Thymus (tissue), 11 donors: Measurements from ENCODE around the gene CCDC28A. TPM values are rescaled to one million over a fixed set of nuclear protein-coding genes. Genes with fewer than 3 reads are reported as not detected.
A peak's percentile ranks its signal among the peaks of the same experiment; 100 is the strongest.

ENCODE experiments used
- DNase-seq, 9 donors: peaks; one replicate each; pipeline ENCODE4 v3.0.0-alpha.2; 2013; ENCODE audit warnings: low spot score in 9 of 9, low read depth in 6 of 9, missing footprints in 1 of 9
- H3K27ac ChIP-seq, 2 donors: one replicate each; pipeline ENCODE4 v1.5.1; 2013; ENCODE audit warnings: control low read depth in 1 of 2, low read depth in 1 of 2, low read length in 1 of 2, mild to moderate bottlenecking in 1 of 2, moderate library complexity in 1 of 2
- H3K27me3 ChIP-seq, 2 donors: one replicate each; pipeline ENCODE4 v1.5.1; 2013; ENCODE audit warnings: low read length in 1 of 2; ENCODE audit not compliant: control insufficient read depth in 2 of 2, insufficient read depth in 1 of 2
- H3K36me3 ChIP-seq, 2 donors: one replicate each; pipeline ENCODE4 v1.5.1; 2013; ENCODE audit warnings: low read length in 1 of 2, mild to moderate bottlenecking in 1 of 2, moderate library complexity in 1 of 2; ENCODE audit not compliant: control insufficient read depth in 2 of 2, insufficient read depth in 2 of 2
- H3K4me1 ChIP-seq, 2 donors: one replicate each; pipeline ENCODE4 v1.5.1; 2013; ENCODE audit warnings: low read length in 2 of 2; ENCODE audit not compliant: control insufficient read depth in 2 of 2, insufficient read depth in 2 of 2
- H3K4me3 ChIP-seq, 2 donors: one replicate each; pipeline ENCODE4 v1.5.1; 2013; ENCODE audit warnings: low read length in 2 of 2, control low read depth in 1 of 2, mild to moderate bottlenecking in 1 of 2
- H3K9me3 ChIP-seq, 2 donors: one replicate each; pipeline ENCODE4 v1.5.1; 2013; ENCODE audit warnings: low read length in 1 of 2, mild to moderate bottlenecking in 1 of 2; ENCODE audit not compliant: control insufficient read depth in 2 of 2, insufficient read depth in 1 of 2
- WGBS: extraction: QIAGEN DNeasy Blood & Tissue Kit; methylation state at CpG from one replicate; pipeline ENCODE4 v1.1.7; 2013; 5-methylcytosine and 5-hydroxymethylcytosine counted together
- polyA plus RNA-seq: library from polyadenylated mRNA; stranded (reverse); fragments of 200-250 nt; gene quantifications from one replicate; pipeline ENCODE4 v1.2.3, GENCODE V29; 2013
- total RNA-seq: library from RNA; stranded (reverse); fragments of 120-200 nt; gene quantifications from one replicate; pipeline ENCODE4 v1.2.4, GENCODE V29; 2013
- donor health status: healthy.

CCDC28A gene
- total and polyA plus RNA-seq, 2 donors: 35.6 to 60.3 TPM

GRCh38 chr6:138736640-138737039, 36.9 kb upstream of the CCDC28A start:
- Histone ChIP-seq H3K9me3 (peaks cover 0 to 6% of the 10 kb centered on the region in 2 donors), H3K4me1 (no peaks in the 10 kb centered on the region), H3K27me3 (no peaks in the 10 kb centered on the region), H3K36me3 (no peaks in the 10 kb centered on the region), H3K27ac (no peak overlapping the region), H3K4me3 (no peak overlapping the region)
- DNase-seq: no peak
- 97% methylated on average over 5 of the region's 5 CpGs for WGBS

DNA sequence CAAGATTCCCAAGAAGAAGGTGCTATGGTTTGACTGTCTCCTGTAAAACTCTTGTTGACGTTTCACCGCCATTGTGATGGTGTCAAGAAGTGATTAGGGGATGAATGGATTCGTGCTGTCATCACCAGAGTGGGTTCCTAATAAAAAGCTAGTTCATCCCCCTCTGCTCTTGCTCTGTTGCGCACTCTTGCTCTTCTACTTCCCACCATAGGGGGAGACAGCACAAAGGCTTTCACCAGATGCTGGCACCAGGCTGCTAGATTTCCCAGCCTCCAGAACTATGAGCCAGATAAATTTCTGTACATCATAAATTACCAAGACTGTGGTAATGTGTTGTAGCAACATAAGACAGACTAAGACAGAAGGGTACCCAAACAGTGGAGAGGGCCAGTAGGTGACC, 21.6 kb upstream of the CCDC28A start:
- Histone ChIP-seq H3K9me3 (peaks cover 0 to 4% of the 10 kb centered on the region in 2 donors), H3K36me3 (no peaks in the 10 kb centered on the region), H3K4me1 (no peaks in the 10 kb centered on the region), H3K27me3 (no peaks in the 10 kb centered on the region), H3K27ac (no peak overlapping the region), H3K4me3 (no peak overlapping the region)
- DNase-seq: no peak
- 95% methylated on average over 4 of the region's 4 CpGs for WGBS

DNA sequence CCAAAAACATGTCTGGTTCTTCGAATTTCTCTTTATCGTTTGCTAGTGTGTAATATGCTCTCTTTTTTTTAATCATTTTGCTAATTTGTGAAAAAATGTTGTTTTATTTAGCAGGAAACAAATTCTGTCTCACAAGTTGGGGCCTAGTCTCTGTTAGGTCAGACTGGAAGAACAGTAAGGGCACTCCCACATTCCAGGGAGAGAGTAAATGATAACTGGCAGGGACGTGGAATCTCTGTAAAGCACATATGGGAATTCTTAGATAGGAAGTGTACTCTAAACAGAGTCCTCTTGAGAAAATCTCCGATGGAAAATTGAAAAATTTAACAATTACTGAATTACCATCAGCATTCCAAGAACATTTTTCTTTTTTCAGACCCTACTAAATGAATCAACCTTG, 16.4 kb upstream of the CCDC28A start:
- H3K4me3 ChIP-seq: no peak overlapping the region
- H3K27ac ChIP-seq: no peak overlapping the region
- no peaks in the 10 kb centered on the region for H3K36me3 ChIP-seq
- no peaks in the 10 kb centered on the region for H3K4me1 ChIP-seq
- DNase-seq: no peak
- no peaks in the 10 kb centered on the region for H3K27me3 ChIP-seq
- WGBS: 99% methylated on average over 4 of the region's 4 CpGs
- no peaks in the 10 kb centered on the region for H3K9me3 ChIP-seq

DNA sequence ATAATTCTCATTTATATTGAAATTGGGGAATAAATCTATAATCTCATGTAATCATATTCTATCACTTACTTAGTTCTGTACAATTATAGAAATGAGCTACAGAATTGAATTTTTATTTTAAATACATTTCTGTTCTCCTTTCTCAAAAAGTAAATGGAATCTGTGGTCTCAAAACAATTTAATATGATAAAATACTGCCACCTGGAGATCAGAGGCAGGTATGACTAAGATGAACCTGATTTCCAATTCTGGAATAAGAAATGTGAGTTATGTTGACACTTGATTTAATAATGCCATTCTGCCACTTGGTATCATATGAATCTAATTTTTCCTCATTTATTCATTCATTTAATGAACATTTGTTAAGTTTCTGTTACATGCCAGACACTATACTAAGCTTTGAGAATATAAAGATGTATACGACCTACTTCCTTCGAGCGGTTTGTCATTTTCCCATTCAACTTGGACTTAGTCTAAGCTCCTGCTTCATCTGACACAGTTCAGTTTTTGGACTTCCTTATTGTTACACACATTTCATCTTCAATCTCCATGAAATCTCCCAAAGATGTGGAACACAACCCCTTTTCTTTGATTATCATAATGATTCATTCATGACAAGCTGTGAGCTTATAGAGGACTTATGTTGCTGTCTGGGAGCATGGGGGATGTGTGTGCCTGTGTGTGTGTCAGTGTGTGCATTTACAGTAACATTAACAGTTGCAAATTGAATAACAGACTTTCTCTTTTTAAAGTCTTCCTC, 7.5 kb upstream of the CCDC28A start:
- Histone ChIP-seq H3K9me3 (no peaks in the 10 kb centered on the region), H3K27ac (no peak overlapping the region), H3K4me3 (no peak overlapping the region), H3K4me1 (no peaks in the 10 kb centered on the region), H3K36me3 (no peaks in the 10 kb centered on the region), H3K27me3 (no peaks in the 10 kb centered on the region)
- DNase-seq: peak in 3 of 9 donors; percentile 15 to 53 (median 32)
- WGBS: 98% methylated on average over 3 of the region's 3 CpGs

- Histone ChIP-seq H3K4me3 (no peak overlapping the region), H3K36me3 (no peaks in the 10 kb centered on the region), H3K9me3 (no peaks in the 10 kb centered on the region), H3K27me3 (no peaks in the 10 kb centered on the region), H3K4me1 (peaks cover 4 to 5% of the 10 kb centered on the region in 2 donors), H3K27ac (no peak overlapping the region)
- WGBS: 33% methylated on average over 6 of the region's 6 CpGs
- DNase-seq: peak in 1 of 9 donors; percentile 18
These were observed 4.4 kb upstream of the CCDC28A start for GRCh38 chr6:138769102-138769676.

GRCh38 chr6:138772596-138773176, 883 bp upstream of the CCDC28A start:
- WGBS: 30% methylated on average over 8 of the region's 8 CpGs
- peak overlapping the region; percentile 65 to 86 for H3K4me3 ChIP-seq
- H3K36me3 ChIP-seq: peaks cover 0 to 4% of the 10 kb centered on the region in 2 donors
- DNase-seq: peak in 1 of 9 donors; percentile 17
- H3K4me1 ChIP-seq: peaks cover 10 to 13% of the 10 kb centered on the region in 2 donors
- H3K27ac ChIP-seq: peak overlapping the region; percentile 46 to 99
- H3K9me3 ChIP-seq: no peaks in the 10 kb centered on the region
- no peaks in the 10 kb centered on the region for H3K27me3 ChIP-seq

DNA sequence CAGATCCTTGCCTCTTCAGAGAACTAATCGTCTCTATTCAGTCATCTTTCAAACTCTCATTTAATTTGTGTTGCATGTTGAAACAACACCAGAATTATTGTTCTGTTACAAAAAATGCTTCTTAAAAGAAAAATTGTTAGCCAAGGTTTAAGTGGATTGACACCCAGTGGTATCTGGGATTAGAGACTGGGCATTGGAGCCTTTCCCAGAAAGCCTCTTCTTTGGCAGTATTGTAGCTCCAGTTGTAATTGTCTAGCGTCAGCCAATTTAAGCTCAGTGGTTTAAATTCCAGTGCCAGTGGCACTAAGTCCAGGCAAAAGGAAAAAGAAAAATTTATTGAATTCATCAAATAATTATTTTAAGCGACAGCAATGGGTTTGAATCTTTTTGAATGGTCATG, 801 bp downstream of the CCDC28A start:
- 55% methylated on average over 3 of the region's 3 CpGs for WGBS
- Histone ChIP-seq H3K4me1 (peaks cover 10 to 13% of the 10 kb centered on the region in 2 donors), H3K4me3 (peak overlapping the region; percentile 65 to 86), H3K9me3 (no peaks in the 10 kb centered on the region), H3K36me3 (peaks cover 0 to 8% of the 10 kb centered on the region in 2 donors), H3K27me3 (no peaks in the 10 kb centered on the region), H3K27ac (no peak overlapping the region)
- no peak for DNase-seq

- no peak for DNase-seq
- H3K36me3 ChIP-seq: peaks cover 5 to 22% of the 10 kb centered on the region in 2 donors
- 98% methylated on average over 1 of the region's 1 CpG for WGBS
These were observed 3.1 kb downstream of the CCDC28A start for GRCh38 chr6:138776659-138777058.

DNA sequence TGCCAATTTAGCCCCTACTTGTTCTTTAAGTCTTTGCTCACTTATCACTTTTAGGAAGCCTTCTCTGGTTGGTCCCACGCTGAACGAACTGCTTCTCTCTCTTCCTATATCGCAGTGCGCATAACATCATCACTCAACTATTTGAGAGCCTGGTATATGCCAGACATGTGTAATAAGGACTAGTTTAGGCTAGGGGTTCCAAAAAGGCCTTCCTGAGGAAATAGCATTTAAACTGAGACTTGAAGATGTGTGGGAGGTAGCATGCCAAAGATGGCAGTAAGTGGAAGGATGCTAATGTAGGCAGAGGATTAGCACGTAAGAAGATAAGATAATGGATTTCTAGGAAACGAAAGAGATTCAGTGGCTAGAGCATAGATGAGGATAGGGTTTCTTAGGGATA, 4.8 kb downstream of the CCDC28A start:
- DNase-seq: no peak

More at GRCh38 chr6:138776659-138777058, 3.1 kb downstream of the CCDC28A start:
- H3K27ac ChIP-seq: no peak overlapping the region
- peaks cover 10 to 13% of the 10 kb centered on the region in 2 donors for H3K4me1 ChIP-seq
- no peaks in the 10 kb centered on the region for H3K27me3 ChIP-seq
- no peak overlapping the region for H3K4me3 ChIP-seq
- no peaks in the 10 kb centered on the region for H3K9me3 ChIP-seq

More for the DNA sequence above, 4.8 kb downstream of the CCDC28A start:
- Histone ChIP-seq H3K27ac (no peak overlapping the region), H3K4me3 (no peak overlapping the region), H3K27me3 (no peaks in the 10 kb centered on the region), H3K9me3 (no peaks in the 10 kb centered on the region), H3K4me1 (peaks cover 6 to 8% of the 10 kb centered on the region in 2 donors), H3K36me3 (peaks cover 10 to 29% of the 10 kb centered on the region in 2 donors)
- WGBS: 88% methylated on average over 6 of the region's 6 CpGs
